BJ (cell line): ENCODE results near the gene IFNGR2. TPM values are rescaled to one million over a fixed set of nuclear protein-coding genes. Genes with fewer than 3 reads are reported as not detected.

ENCODE experiments used
- CTCF ChIA-PET: fragments of 350-600 bp; formaldehyde crosslinking; extraction: SDS; loops from one replicate; lab custom pipeline; 2021; ENCODE audit warnings: antibody characterized with exemption, inconsistent platforms; lab: Yijun Ruan, JAX
- POLR2A ChIA-PET: fragments of 300-600 bp; sonication (Branson Sonifier 250); formaldehyde crosslinking; extraction: SDS; loops from one replicate; lab custom pipeline; 2021; ENCODE audit warnings: antibody characterized with exemption; lab: Charles Lee
- DNase-seq: peaks from one replicate; pipeline ENCODE4 v3.0.0-alpha.2; 2011; ENCODE audit warnings: low read depth
- H3K27me3 ChIP-seq: 2 replicates; pipeline ENCODE4 v1.6.0; 2011; ENCODE audit warnings: low read length; ENCODE audit not compliant: control insufficient read depth, insufficient read depth
- H3K36me3 ChIP-seq: 2 replicates; pipeline ENCODE4 v1.5.1; 2011; ENCODE audit warnings: low read length; ENCODE audit not compliant: control insufficient read depth, insufficient read depth
- H3K4me3 ChIP-seq: 2 replicates; pipeline ENCODE4 v1.5.1; 2011; ENCODE audit warnings: low read depth, mild to moderate bottlenecking, control low read depth, low read length
- polyA plus RNA-seq: library from polyadenylated mRNA; depleted of rRNA; stranded (reverse); fragments of >200 nt; gene quantifications from 2 replicates; pipeline ENCODE4 v1.2.3, GENCODE V29; 2011
- TF ChIP-seq, protein P1 (sequence below): IDR thresholded peaks from 2 replicates; pipeline ENCODE4 v1.5.1; 2011; ENCODE audit warnings: low read depth, mild to moderate bottlenecking, control low read depth, inconsistent platforms, low read length, moderate library complexity; ENCODE audit not compliant: insufficient read depth

The IFNGR2 gene
- polyA plus RNA-seq, 1 experiment, result 114 TPM

DNA sequence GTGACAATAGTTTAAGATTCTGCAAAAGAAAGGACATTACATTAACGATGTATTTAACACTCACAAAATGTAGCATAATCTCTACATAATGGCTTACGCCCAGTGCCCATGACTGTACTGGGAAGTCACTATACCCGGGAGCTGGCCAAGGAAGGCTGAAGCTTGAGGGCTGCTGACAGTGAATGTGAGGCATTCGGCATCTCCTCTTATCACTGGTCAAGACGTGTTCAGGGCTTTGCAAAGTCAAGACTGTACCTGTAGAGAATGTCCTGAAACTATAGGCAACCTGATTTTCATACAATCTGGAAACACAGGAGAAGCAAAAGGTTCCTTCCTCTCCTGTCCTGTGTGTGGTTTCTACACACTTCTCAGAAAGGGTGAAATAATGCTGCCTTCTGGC is 12.7 kb upstream of the IFNGR2 start:
- DNase-seq, result no peak
- CTCF ChIA-PET, result interaction anchor here (2.3 kb wide), 1 partner anchor 29 kb away, joined by 8 read pairs; no protein-coding TSS in a partner anchor
- TF ChIP-seq, protein P1, sequence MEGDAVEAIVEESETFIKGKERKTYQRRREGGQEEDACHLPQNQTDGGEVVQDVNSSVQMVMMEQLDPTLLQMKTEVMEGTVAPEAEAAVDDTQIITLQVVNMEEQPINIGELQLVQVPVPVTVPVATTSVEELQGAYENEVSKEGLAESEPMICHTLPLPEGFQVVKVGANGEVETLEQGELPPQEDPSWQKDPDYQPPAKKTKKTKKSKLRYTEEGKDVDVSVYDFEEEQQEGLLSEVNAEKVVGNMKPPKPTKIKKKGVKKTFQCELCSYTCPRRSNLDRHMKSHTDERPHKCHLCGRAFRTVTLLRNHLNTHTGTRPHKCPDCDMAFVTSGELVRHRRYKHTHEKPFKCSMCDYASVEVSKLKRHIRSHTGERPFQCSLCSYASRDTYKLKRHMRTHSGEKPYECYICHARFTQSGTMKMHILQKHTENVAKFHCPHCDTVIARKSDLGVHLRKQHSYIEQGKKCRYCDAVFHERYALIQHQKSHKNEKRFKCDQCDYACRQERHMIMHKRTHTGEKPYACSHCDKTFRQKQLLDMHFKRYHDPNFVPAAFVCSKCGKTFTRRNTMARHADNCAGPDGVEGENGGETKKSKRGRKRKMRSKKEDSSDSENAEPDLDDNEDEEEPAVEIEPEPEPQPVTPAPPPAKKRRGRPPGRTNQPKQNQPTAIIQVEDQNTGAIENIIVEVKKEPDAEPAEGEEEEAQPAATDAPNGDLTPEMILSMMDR, result no peak
- POLR2A ChIA-PET, result no interaction called here
- no peaks in the 10 kb centered on the region for H3K27me3 ChIP-seq
- H3K36me3 ChIP-seq, result no peaks in the 10 kb centered on the region
- no peak overlapping the region for H3K4me3 ChIP-seq

DNA sequence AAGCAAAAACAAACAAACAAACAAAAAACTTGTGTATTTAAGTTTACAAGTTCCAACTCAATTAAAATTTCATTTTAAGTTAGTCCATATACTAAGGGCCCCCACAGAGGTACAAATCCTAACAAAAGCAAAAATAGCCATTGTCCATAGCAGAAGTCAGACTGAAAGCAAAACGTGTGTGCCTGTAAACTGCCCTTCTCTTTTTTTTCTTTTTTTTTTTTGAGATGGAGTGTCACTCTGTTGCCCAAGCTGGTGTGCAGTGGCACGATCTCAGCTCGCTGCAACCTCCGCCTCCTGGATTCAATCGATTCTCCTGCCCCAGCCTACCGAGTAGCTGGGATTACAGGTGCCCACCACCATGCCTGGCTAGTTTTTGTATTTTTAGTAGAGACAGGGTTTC is 11.6 kb upstream of the IFNGR2 start:
- POLR2A ChIA-PET, result no interaction called here

DNA sequence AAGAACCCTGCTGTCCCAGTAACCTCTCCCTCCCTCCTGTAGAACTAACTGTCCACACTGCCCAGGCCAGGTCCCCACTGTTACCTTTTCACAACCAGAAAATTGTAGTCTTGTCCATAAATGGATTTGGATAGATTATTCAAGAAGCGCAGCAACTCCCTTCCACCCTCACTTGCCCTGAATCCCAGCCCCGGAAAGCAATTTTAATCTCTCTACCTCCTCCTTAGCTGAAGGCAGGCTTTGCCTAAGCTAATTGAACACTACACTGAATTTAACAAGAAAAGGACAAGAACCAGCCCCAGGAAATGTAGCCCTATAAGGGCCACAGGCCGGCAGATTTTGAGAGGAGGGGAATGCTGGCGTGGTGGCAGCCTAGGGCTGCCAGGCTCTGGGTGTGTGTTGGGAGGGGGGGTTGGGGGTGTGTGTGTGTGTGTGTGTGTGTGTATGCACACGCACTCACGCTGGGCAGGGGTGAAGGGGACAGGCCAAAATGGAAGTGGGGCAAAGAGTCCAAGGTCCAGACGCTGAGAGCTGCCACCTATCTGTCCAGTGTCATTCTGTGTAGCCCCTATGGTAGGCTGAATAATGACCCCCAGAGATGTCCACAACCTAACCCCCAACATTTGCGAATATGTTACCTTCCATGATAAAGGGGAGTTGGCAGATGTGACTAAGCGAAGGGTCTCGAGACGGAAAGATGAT is 10.8 kb upstream of the IFNGR2 start:
- H3K27me3 ChIP-seq, result no peaks in the 10 kb centered on the region
- ChIA-PET CTCF (no interaction called here), POLR2A (no interaction called here)
- TF ChIP-seq, protein P1, result no peak
- DNase-seq, result no peak
- no peaks in the 10 kb centered on the region for H3K36me3 ChIP-seq
- H3K4me3 ChIP-seq, result no peak overlapping the region

More for the DNA sequence above, 11.6 kb upstream of the IFNGR2 start:
- Histone ChIP-seq H3K36me3 (no peaks in the 10 kb centered on the region), H3K27me3 (no peaks in the 10 kb centered on the region), H3K4me3 (no peak overlapping the region)
- no peak for DNase-seq
- TF ChIP-seq, protein P1, result no peak
- CTCF ChIA-PET, result interaction anchor here (2.3 kb wide), 1 partner anchor 31 kb away, joined by 8 read pairs; no protein-coding TSS in a partner anchor

DNA sequence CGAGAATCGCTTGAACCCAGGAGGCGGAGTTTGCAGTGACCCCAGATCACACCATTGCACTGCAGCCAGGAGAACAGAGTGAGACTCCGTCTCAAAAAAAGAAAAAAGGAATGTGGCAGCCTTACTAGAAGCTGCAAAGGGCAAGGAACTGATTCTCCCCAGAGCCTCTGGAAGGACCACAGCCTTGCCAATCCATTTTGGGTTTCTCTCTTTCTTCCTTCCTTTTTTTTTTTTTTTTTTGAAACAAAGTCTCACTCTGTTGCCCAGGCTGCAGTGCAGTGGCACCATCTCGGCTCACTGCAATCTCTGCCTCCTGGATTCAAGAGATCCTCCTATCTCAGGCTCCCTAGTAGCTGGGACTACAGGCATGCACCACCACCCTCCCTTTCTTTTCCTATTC is 9.9 kb upstream of the IFNGR2 start:
- DNase-seq, result no peak
- Histone ChIP-seq H3K4me3 (no peak overlapping the region), H3K36me3 (no peaks in the 10 kb centered on the region), H3K27me3 (no peaks in the 10 kb centered on the region)
- CTCF ChIA-PET, result no interaction called here
- TF ChIP-seq, protein P1, result no peak
- POLR2A ChIA-PET, result no interaction called here

DNA sequence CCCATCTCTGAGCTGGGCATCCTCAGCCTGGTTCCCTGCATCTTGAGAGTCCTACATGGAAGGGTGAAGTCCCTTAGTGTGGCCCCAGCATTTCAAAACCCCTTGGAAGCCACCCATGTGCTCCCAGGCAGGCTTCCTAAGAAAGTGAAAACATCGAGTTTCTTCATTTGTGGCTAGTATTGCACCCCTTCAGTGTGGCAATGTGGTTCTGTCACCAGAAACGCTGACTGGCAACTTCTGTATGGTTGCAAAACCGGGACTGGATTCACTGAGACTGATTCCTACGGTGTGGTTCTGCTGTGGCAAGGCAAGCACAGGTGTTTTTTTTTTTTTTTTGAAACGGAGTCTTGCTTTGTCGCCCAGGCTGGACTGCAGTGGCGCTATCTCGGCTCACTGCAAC is 9.0 kb upstream of the IFNGR2 start:
- ChIA-PET POLR2A (no interaction called here), CTCF (interaction anchor here (0.9 kb wide), 1 partner anchor 9 kb away, joined by 4 read pairs; no protein-coding TSS in a partner anchor)
- no peak for DNase-seq
- no peaks in the 10 kb centered on the region for H3K27me3 ChIP-seq
- no peaks in the 10 kb centered on the region for H3K36me3 ChIP-seq
- TF ChIP-seq, protein P1, result no peak
- H3K4me3 ChIP-seq, result no peak overlapping the region
